T-helper 9 cell (primary cell): ENCODE measurements around the gene DALRD3.

Experiments used
- DNase-seq: peaks from one replicate; pipeline ENCODE4 v3.0.0-alpha.2; 2020

Gene DALRD3

GRCh38 chr3:49004352-49005302 lies 13.8 kb downstream of the DALRD3 start:
- DNase-seq: no peak

- no peak for DNase-seq
Observed at GRCh38 chr3:49001155-49001554, 17.2 kb downstream of the DALRD3 start.

GRCh38 chr3:48999085-48999858 lies 19.1 kb downstream of the DALRD3 start:
- no peak for DNase-seq

GRCh38 chr3:48997714-48998637 lies 20.4 kb downstream of the DALRD3 start:
- no peak for DNase-seq

GRCh38 chr3:48997102-48997635 lies 21.2 kb downstream of the DALRD3 start:
- DNase-seq: no peak

- no peak for DNase-seq
Observed at GRCh38 chr3:48996640-48997039, 21.7 kb downstream of the DALRD3 start.

GRCh38 chr3:48993834-48994233 lies 24.5 kb downstream of the DALRD3 start:
- DNase-seq: no peak

- no peak for DNase-seq
Observed at GRCh38 chr3:48991851-48992545, 26.4 kb downstream of the DALRD3 start.

- no peak for DNase-seq
Observed at GRCh38 chr3:48990636-48991469, 27.5 kb downstream of the DALRD3 start.

- DNase-seq: peak; percentile 64
Observed at GRCh38 chr3:48989796-48990635, 28.4 kb downstream of the DALRD3 start, which contains the start of gene P4HTM. Gene P4HTM (plus strand): TSS chr3:48990241. CDS start chr3:48990257, 16 bp downstream.

- no peak for DNase-seq
Observed at GRCh38 chr3:48989126-48989795, 29.1 kb downstream of the DALRD3 start.

- DNase-seq: no peak
Observed at GRCh38 chr3:48985831-48986376, 32.5 kb downstream of the DALRD3 start.

- no peak for DNase-seq
Observed at GRCh38 chr3:48984663-48985062, 33.7 kb downstream of the DALRD3 start.

- DNase-seq: no peak
Observed at GRCh38 chr3:48983096-48983495, 35.3 kb downstream of the DALRD3 start.

GRCh38 chr3:48982686-48983085 lies 35.7 kb downstream of the DALRD3 start:
- no peak for DNase-seq

- DNase-seq: no peak
Observed at GRCh38 chr3:48982016-48982415, 36.4 kb downstream of the DALRD3 start.

- DNase-seq: no peak
Observed at GRCh38 chr3:48980295-48980694, 38.1 kb downstream of the DALRD3 start.

GRCh38 chr3:48979451-48979850 lies 38.9 kb downstream of the DALRD3 start:
- no peak for DNase-seq
